Fibroblast of the aortic adventitia (primary cell): ENCODE data around the gene KAT8. TPM values are rescaled to one million over a fixed set of nuclear protein-coding genes. Genes with fewer than 3 reads are reported as not detected.

Experiments used
- DNase-seq: peaks from one replicate; pipeline ENCODE4 v3.0.0-alpha.2; 2010; ENCODE audit warnings: low read depth
- H3K4me3 ChIP-seq: 2 replicates; pipeline ENCODE4 v1.5.1; 2011; ENCODE audit warnings: low read depth, mild to moderate bottlenecking, control low read depth, low read length, moderate library complexity
- CTCF ChIP-seq: IDR thresholded peaks from 2 replicates; pipeline ENCODE4 v1.5.1; 2011; ENCODE audit warnings: mild to moderate bottlenecking, low read length, control low read depth, inconsistent platforms; ENCODE audit not compliant: insufficient read depth
- total RNA-seq: library from RNA; depleted of rRNA; stranded (reverse); fragments of >200 nt; gene quantifications from 2 replicates; pipeline ENCODE4 v1.2.3, GENCODE V29; 2012; ENCODE audit warnings: low replicate concordance

The KAT8 gene
- total RNA-seq, 1 donor, result 31.5 TPM

- no peak for DNase-seq
- no peak for TF ChIP-seq CTCF
- no peak overlapping the region for H3K4me3 ChIP-seq
These were observed 33.5 kb upstream of the KAT8 start for GRCh38 chr16:31083981-31084380.

- TF ChIP-seq CTCF, result no peak
- DNase-seq, result no peak
- no peak overlapping the region for H3K4me3 ChIP-seq
These were observed 32.7 kb upstream of the KAT8 start for GRCh38 chr16:31084584-31085302.

GRCh38 chr16:31085411-31085810 lies 32.1 kb upstream of the KAT8 start:
- DNase-seq, result no peak
- no peak for TF ChIP-seq CTCF
- no peak overlapping the region for H3K4me3 ChIP-seq

GRCh38 chr16:31085873-31086628 lies 31.4 kb upstream of the KAT8 start:
- no peak for TF ChIP-seq CTCF
- DNase-seq, result no peak
- H3K4me3 ChIP-seq, result no peak overlapping the region

- H3K4me3 ChIP-seq, result no peak overlapping the region
- DNase-seq, result no peak
- TF ChIP-seq CTCF, result no peak
These were observed 30.9 kb upstream of the KAT8 start for GRCh38 chr16:31086629-31086906.

- no peak overlapping the region for H3K4me3 ChIP-seq
- no peak for TF ChIP-seq CTCF
- DNase-seq, result no peak
These were observed 30.0 kb upstream of the KAT8 start for GRCh38 chr16:31087481-31087880.
